Mesendoderm (in vitro differentiated cells): ENCODE data around the gene ZPBP.

Experiments
- DNase-seq: peaks from one replicate; pipeline ENCODE4 v3.0.0; 2013
- H2AK5ac ChIP-seq: 2 replicates; pipeline ENCODE4 v1.6.1; 2013; ENCODE audit warnings: low read length, inconsistent platforms
- H2BK120ac ChIP-seq: 2 replicates; pipeline ENCODE4 v1.6.1; 2013; ENCODE audit warnings: low read depth, mild to moderate bottlenecking, low read length, moderate library complexity, mixed read lengths
- H2BK15ac ChIP-seq: replicated peaks from 2 replicates; pipeline ENCODE4 v1.6.1; 2013; ENCODE audit warnings: low read depth, mild to moderate bottlenecking, moderate library complexity
- H2BK5ac ChIP-seq: 2 replicates; pipeline ENCODE4 v1.6.1; 2013; ENCODE audit warnings: low read length, inconsistent platforms
- H3K18ac ChIP-seq: 2 replicates; pipeline ENCODE4 v1.6.1; 2013; ENCODE audit warnings: mild to moderate bottlenecking, low read length, mixed read lengths
- H3K23ac ChIP-seq: one replicate; pipeline ENCODE4 v1.6.1; 2013; ENCODE audit warnings: low read length
- H3K27ac ChIP-seq: 2 replicates; pipeline ENCODE4 v1.5.1; 2013; ENCODE audit warnings: low read depth, mild to moderate bottlenecking, inconsistent platforms, low read length, moderate library complexity
- H3K27me3 ChIP-seq: 2 replicates; pipeline ENCODE4 v1.6.1; 2013; ENCODE audit warnings: low read length, control low read depth, mild to moderate bottlenecking, inconsistent platforms; ENCODE audit not compliant: insufficient read depth, poor library complexity
- H3K36me3 ChIP-seq: 2 replicates; pipeline ENCODE4 v1.6.1; 2013; ENCODE audit warnings: low read length, inconsistent platforms; ENCODE audit not compliant: control insufficient read depth, insufficient read depth
- H3K4ac ChIP-seq: one replicate; pipeline ENCODE4 v1.6.1; 2013; ENCODE audit warnings: low read depth, mild to moderate bottlenecking, low read length, moderate library complexity
- H3K4me1 ChIP-seq: 2 replicates; pipeline ENCODE4 v1.6.1; 2013; ENCODE audit warnings: low read depth, low read length, inconsistent platforms; ENCODE audit not compliant: control insufficient read depth
- H3K4me2 ChIP-seq: 2 replicates; pipeline ENCODE4 v1.6.1; 2013; ENCODE audit warnings: low read length
- H3K4me3 ChIP-seq: 2 replicates; pipeline ENCODE4 v1.5.1; 2013; ENCODE audit warnings: mild to moderate bottlenecking, low read length
- H3K56ac ChIP-seq: one replicate; pipeline ENCODE4 v1.6.1; 2013; ENCODE audit warnings: low read length
- H3K79me1 ChIP-seq: 2 replicates; pipeline ENCODE4 v1.6.1; 2013; ENCODE audit warnings: low read length, inconsistent platforms
- H3K79me2 ChIP-seq: 2 replicates; pipeline ENCODE4 v1.6.1; 2013; ENCODE audit warnings: mild to moderate bottlenecking, low read length; ENCODE audit not compliant: control insufficient read depth, insufficient read depth
- H3K9ac ChIP-seq: 2 replicates; pipeline ENCODE4 v1.6.1; 2013; ENCODE audit warnings: low read length, inconsistent platforms
- H4K5ac ChIP-seq: one replicate; pipeline ENCODE4 v1.6.1; 2013; ENCODE audit warnings: low read length
- H4K8ac ChIP-seq: one replicate; pipeline ENCODE4 v1.6.1; 2013; ENCODE audit warnings: low read depth, mild to moderate bottlenecking, control low read depth, low read length, moderate library complexity
- WGBS: extraction: QIAGEN DNeasy Blood & Tissue Kit; methylation state at CpG from one replicate; pipeline ENCODE4 v1.1.7; 2013; ENCODE audit warnings: low lambda C conversion rate, missing lambda C conversion rate; ENCODE audit not compliant: insufficient coverage; ENCODE audit errors: extremely low coverage; 5-methylcytosine and 5-hydroxymethylcytosine counted together

Gene ZPBP

GRCh38 chr7:49976238-49976637 is 116.8 kb downstream of the ZPBP start:
- Histone ChIP-seq H2AK5ac (no peak overlapping the region), H3K79me2 (no peaks in the 10 kb centered on the region), H3K4me3 (no peak overlapping the region), H3K79me1 (no peaks in the 10 kb centered on the region), H4K8ac (no peak overlapping the region), H3K4me1 (no peaks in the 10 kb centered on the region), H2BK15ac (no peak overlapping the region), H4K5ac (no peak overlapping the region), H2BK5ac (no peak overlapping the region), H3K27ac (no peak overlapping the region), H3K18ac (no peak overlapping the region), H3K56ac (no peak overlapping the region), H3K4ac (no peak overlapping the region), H3K9ac (no peak overlapping the region), H2BK120ac (no peak overlapping the region), H3K4me2 (no peak overlapping the region), H3K36me3 (no peaks in the 10 kb centered on the region), H3K23ac (no peak overlapping the region), H3K27me3 (no peaks in the 10 kb centered on the region)
- no CpG with 5 or more reads among the region's 1 CpG for WGBS
- no peak for DNase-seq

DNA sequence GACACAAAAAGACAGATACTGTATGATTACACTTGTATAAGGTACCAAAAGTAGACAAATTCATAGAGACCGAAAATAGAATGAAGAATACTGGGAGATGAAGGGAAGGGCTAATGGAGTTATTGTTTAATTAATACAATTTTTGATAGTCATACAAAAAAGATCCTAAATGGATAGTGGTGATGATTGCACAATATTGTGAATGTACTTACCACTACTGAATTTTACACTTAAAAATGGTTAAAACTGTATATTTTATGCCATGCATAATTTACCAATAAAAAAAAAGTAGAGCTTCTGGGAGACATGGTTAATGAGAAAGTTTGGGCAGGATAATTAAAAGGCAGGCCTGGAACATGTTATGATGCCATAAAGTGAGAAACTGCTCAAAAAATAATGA is 119.0 kb downstream of the ZPBP start:
- Histone ChIP-seq H2BK5ac (no peak overlapping the region), H3K36me3 (no peaks in the 10 kb centered on the region), H2AK5ac (no peak overlapping the region), H4K8ac (no peak overlapping the region), H3K4me2 (no peak overlapping the region), H3K4ac (no peak overlapping the region), H3K79me2 (no peaks in the 10 kb centered on the region), H2BK120ac (no peak overlapping the region), H3K79me1 (no peaks in the 10 kb centered on the region), H3K23ac (no peak overlapping the region), H4K5ac (no peak overlapping the region), H3K9ac (no peak overlapping the region), H3K27me3 (no peaks in the 10 kb centered on the region), H3K4me3 (no peak overlapping the region), H3K27ac (no peak overlapping the region), H3K18ac (no peak overlapping the region), H3K56ac (no peak overlapping the region), H2BK15ac (no peak overlapping the region), H3K4me1 (no peaks in the 10 kb centered on the region)
- no peak for DNase-seq
- WGBS = no CpG with 5 or more reads among the region's 1 CpG

DNA sequence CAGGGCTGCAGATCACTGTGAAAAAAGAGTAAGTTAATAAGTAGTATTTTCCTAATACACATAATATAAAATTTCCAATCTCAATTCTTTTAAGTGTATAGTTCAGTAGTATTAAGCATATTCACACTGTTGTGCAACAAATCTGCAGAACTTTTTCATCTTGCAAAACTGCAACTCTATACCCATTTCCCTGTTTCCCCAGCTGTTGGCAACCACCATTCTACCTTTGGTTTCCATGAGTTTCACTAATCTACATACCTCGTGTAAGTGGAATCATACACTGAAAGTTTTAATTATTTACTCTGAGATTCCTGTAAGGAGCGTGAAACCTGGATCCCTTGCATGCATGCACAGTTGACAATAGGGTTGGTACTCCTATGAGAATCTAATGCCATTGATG is 155.4 kb downstream of the ZPBP start:
- no peak overlapping the region for H3K9ac ChIP-seq
- no peak overlapping the region for H3K4ac ChIP-seq
- no peak overlapping the region for H3K56ac ChIP-seq
- H3K27me3 ChIP-seq = no peaks in the 10 kb centered on the region
- no peak overlapping the region for H2BK5ac ChIP-seq
- no CpG with 5 or more reads among the region's 2 CpGs for WGBS
- H3K4me1 ChIP-seq = no peaks in the 10 kb centered on the region
- no peak overlapping the region for H3K27ac ChIP-seq
- H3K36me3 ChIP-seq = no peaks in the 10 kb centered on the region
- no peak for DNase-seq
- H3K79me2 ChIP-seq = no peaks in the 10 kb centered on the region
- H2BK120ac ChIP-seq = no peak overlapping the region
- H2AK5ac ChIP-seq = no peak overlapping the region
- no peak overlapping the region for H4K5ac ChIP-seq
- no peak overlapping the region for H2BK15ac ChIP-seq
- no peak overlapping the region for H3K4me3 ChIP-seq
- H3K18ac ChIP-seq = no peak overlapping the region
- H3K79me1 ChIP-seq = no peaks in the 10 kb centered on the region
- no peak overlapping the region for H3K4me2 ChIP-seq
- no peak overlapping the region for H4K8ac ChIP-seq
- H3K23ac ChIP-seq = no peak overlapping the region

DNA sequence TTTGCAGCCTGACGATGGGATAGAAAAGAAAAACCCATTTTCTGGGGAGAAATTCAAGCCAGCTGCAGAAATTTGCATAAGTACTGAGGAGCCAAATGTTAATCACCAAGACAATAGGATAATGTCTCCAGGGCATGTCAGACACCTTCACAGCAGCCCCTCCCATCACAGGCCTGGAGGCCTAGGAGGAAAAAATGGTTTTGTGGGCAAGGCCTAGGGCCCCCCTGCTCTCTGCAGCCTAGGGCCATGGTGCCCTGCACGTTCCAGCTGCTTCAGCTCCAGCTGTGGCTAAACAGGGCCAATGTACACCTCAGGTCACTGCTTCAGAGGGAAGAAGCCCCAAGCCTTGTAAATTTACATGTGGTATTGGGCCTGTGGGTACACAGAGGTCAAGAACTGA is 161.4 kb downstream of the ZPBP start:
- no CpG with 5 or more reads among the region's 2 CpGs for WGBS
- Histone ChIP-seq H3K18ac (no peak overlapping the region), H2BK5ac (no peak overlapping the region), H3K79me1 (no peaks in the 10 kb centered on the region), H3K23ac (no peak overlapping the region), H4K5ac (no peak overlapping the region), H3K79me2 (no peaks in the 10 kb centered on the region), H2BK15ac (no peak overlapping the region), H2AK5ac (no peak overlapping the region), H3K4me3 (no peak overlapping the region), H4K8ac (no peak overlapping the region), H3K36me3 (no peaks in the 10 kb centered on the region), H3K56ac (no peak overlapping the region), H3K27me3 (no peaks in the 10 kb centered on the region), H3K4ac (no peak overlapping the region), H3K4me2 (no peak overlapping the region), H3K27ac (no peak overlapping the region), H2BK120ac (no peak overlapping the region), H3K4me1 (no peaks in the 10 kb centered on the region), H3K9ac (no peak overlapping the region)
- peak; percentile 3 for DNase-seq

DNA sequence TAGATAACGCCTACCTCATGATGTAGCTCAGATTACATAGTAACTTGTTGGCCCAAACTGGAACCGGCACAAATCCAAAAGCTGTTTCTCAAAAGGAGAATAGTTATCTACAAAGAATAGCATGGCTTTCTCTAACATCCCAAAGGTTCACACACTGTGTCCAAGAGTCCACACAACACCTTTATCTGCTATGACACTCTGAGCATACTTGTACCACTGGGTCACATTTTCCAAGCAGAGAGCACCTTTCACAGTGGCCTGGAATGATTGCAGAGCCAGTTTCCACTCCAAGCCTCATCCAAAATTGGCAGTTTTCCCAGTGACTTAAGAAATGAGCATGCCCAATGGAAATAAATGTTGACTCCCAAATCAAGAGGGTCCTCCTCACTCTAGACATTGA is 164.3 kb downstream of the ZPBP start:
- no peak overlapping the region for H4K8ac ChIP-seq
- H2BK15ac ChIP-seq = no peak overlapping the region
- no peak overlapping the region for H2BK5ac ChIP-seq
- H3K4me2 ChIP-seq = no peak overlapping the region
- DNase-seq = no peak
- H3K18ac ChIP-seq = no peak overlapping the region
- H3K79me2 ChIP-seq = no peaks in the 10 kb centered on the region
- WGBS = no CpG with 5 or more reads among the region's 2 CpGs
- no peaks in the 10 kb centered on the region for H3K4me1 ChIP-seq
- H3K27me3 ChIP-seq = no peaks in the 10 kb centered on the region
- no peak overlapping the region for H3K27ac ChIP-seq
- H3K79me1 ChIP-seq = no peaks in the 10 kb centered on the region
- H2AK5ac ChIP-seq = no peak overlapping the region
- no peak overlapping the region for H3K56ac ChIP-seq
- no peak overlapping the region for H3K9ac ChIP-seq
- H3K23ac ChIP-seq = no peak overlapping the region
- H2BK120ac ChIP-seq = no peak overlapping the region
- H3K4me3 ChIP-seq = no peak overlapping the region
- no peak overlapping the region for H3K4ac ChIP-seq
- no peak overlapping the region for H4K5ac ChIP-seq
- no peaks in the 10 kb centered on the region for H3K36me3 ChIP-seq

- no peaks in the 10 kb centered on the region for H3K27me3 ChIP-seq
- H3K4me3 ChIP-seq = no peak overlapping the region
- H3K79me2 ChIP-seq = no peaks in the 10 kb centered on the region
- no peak overlapping the region for H3K9ac ChIP-seq
- H3K79me1 ChIP-seq = no peaks in the 10 kb centered on the region
- H3K36me3 ChIP-seq = no peaks in the 10 kb centered on the region
- no peaks in the 10 kb centered on the region for H3K4me1 ChIP-seq
- no peak overlapping the region for H3K18ac ChIP-seq
- no peak overlapping the region for H2AK5ac ChIP-seq
- no peak overlapping the region for H3K4me2 ChIP-seq
- H3K56ac ChIP-seq = no peak overlapping the region
- no peak overlapping the region for H3K23ac ChIP-seq
- H4K8ac ChIP-seq = no peak overlapping the region
- no peak overlapping the region for H3K27ac ChIP-seq
- no peak overlapping the region for H4K5ac ChIP-seq
- no peak for DNase-seq
- no peak overlapping the region for H2BK120ac ChIP-seq
- no peak overlapping the region for H2BK15ac ChIP-seq
- H2BK5ac ChIP-seq = no peak overlapping the region
- no peak overlapping the region for H3K4ac ChIP-seq
- no CpG with 5 or more reads among the region's 5 CpGs for WGBS
Observed at GRCh38 chr7:49927631-49928030, 165.4 kb downstream of the ZPBP start.
